ENCODE data around the gene FOXO4.

The FOXO4 gene

GRCh38 chrX:71067089-71067488, 28.6 kb upstream of the FOXO4 start:
- DNase-seq (ENCODE audit: low read depth) = no peak
- TF ChIP-seq CTCF (conservative IDR thresholded peaks at IDR 0.05; ENCODE audit: low read depth, low read length) = no peak
- H3K4me3 ChIP-seq (ENCODE audit: low read length) = peak overlapping the region; percentile 78

GRCh38 chrX:71067712-71068043, 28.0 kb upstream of the FOXO4 start:
- no peak for TF ChIP-seq CTCF (conservative IDR thresholded peaks at IDR 0.05; ENCODE audit: low read depth, low read length)
- peak overlapping the region; percentile 78 for H3K4me3 ChIP-seq (ENCODE audit: low read length)
- no peak for DNase-seq (ENCODE audit: low read depth)

- peak; percentile 87 for DNase-seq (ENCODE audit: low read depth)
- H3K4me3 ChIP-seq (ENCODE audit: low read length) = peak within 1 kb of the TSS; percentile 78
- TF ChIP-seq CTCF (conservative IDR thresholded peaks at IDR 0.05; ENCODE audit: low read depth, low read length) = no peak
These were observed 27.4 kb upstream of the FOXO4 start, which contains the start of gene SNX12 for GRCh38 chrX:71068044-71068918. SNX12 (minus strand) TSS chrX:71068334; CDS start chrX:71068306, 28 bp downstream.

- H3K4me3 ChIP-seq (ENCODE audit: low read length) = no peak overlapping the region
- no peak for DNase-seq (ENCODE audit: low read depth)
- TF ChIP-seq CTCF (conservative IDR thresholded peaks at IDR 0.05; ENCODE audit: low read depth, low read length) = no peak
These were observed 25.1 kb upstream of the FOXO4 start for GRCh38 chrX:71070531-71070930.

- H3K4me3 ChIP-seq (ENCODE audit: low read length) = no peak overlapping the region
- DNase-seq (ENCODE audit: low read depth) = no peak
- TF ChIP-seq CTCF (conservative IDR thresholded peaks at IDR 0.05; ENCODE audit: low read depth, low read length) = no peak
These were observed 14.1 kb upstream of the FOXO4 start for GRCh38 chrX:71081330-71082123.

- no peak for DNase-seq (ENCODE audit: low read depth)
- TF ChIP-seq CTCF (conservative IDR thresholded peaks at IDR 0.05; ENCODE audit: low read depth, low read length) = no peak
- H3K4me3 ChIP-seq (ENCODE audit: low read length) = no peak overlapping the region
These were observed 13.5 kb upstream of the FOXO4 start for GRCh38 chrX:71082124-71082647.

Data from retinal pigment epithelial cell (primary cell).